HL-60/S4 treated with phorbol 12-myristate 13-acetate at 8.2 ng/mL for 4 days and 3 days (cell line): Measurements from ENCODE around the gene DYNLT2.

Source experiments
- in situ Hi-C: fragments of 300-500 bp; cut with MboI; formaldehyde crosslinking; loops from 2 replicates; pipeline ENCODE4 v1.15.0; 2022; ENCODE audit warnings: low sequenced_read_pairs

The DYNLT2 gene, protein sequence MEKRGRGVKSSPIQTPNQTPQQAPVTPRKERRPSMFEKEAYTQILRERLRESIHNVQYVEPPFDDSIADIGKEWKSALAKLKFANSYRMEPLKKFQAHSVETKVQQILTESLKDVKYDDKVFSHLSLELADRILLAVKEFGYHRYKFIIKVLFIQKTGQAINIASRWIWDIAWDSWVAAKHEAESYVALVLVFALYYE

DNA sequence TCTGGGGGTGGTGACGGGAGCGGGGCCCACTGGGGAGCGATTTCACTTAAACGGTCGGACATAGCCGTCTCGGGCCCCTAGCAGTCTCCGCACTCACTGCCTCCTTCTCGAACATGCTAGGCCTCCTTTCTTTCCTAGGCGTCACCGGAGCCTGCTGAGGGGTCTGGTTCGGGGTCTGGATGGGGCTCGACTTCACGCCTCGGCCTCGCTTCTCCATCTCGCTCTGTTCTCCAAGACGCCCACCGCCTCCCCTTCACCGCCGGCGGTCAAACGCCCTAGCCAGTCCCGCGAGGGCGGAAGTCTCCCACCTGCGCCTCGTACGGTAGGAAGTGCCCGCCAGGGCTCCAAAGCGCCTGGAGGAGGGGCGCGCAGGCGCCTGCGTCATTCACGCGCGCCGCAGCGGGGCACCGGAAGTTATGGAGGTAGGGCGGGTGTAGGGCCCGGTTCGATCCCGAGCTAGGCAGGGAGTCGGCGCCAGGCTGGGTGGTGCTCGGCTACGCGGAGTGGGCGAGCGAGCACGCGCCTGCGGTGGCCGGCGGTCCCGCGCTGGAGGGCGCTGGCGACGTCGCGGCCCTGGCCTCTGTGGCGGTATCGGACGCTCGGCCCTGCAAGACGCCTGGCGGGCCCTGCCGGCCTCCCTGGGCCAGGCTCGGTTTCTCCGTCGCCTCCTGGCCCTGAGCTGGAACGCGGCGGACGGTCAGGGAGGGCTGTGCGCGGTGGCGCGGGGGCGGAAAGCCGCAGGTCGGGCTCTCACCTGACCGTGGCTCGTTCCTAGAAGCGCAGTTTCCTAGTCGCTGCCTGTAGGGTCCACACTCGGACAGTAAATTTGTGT lies at the start of gene DYNLT2, which contains the start of gene ERMARD:
Gene DYNLT2 (minus strand): TSS at position 331 of the 832 bp plus-strand sequence. CDS start 114 bp downstream, at position 217.
Gene ERMARD (plus strand): TSS at position 381 of the 832 bp plus-strand sequence. CDS start 36 bp downstream, at position 417.
- in situ Hi-C loops, result no loop called here

- in situ Hi-C loops, result no loop called here
These were observed 49.5 kb upstream of the DYNLT2 start for GRCh38 chr6:169800668-169801395.

DNA sequence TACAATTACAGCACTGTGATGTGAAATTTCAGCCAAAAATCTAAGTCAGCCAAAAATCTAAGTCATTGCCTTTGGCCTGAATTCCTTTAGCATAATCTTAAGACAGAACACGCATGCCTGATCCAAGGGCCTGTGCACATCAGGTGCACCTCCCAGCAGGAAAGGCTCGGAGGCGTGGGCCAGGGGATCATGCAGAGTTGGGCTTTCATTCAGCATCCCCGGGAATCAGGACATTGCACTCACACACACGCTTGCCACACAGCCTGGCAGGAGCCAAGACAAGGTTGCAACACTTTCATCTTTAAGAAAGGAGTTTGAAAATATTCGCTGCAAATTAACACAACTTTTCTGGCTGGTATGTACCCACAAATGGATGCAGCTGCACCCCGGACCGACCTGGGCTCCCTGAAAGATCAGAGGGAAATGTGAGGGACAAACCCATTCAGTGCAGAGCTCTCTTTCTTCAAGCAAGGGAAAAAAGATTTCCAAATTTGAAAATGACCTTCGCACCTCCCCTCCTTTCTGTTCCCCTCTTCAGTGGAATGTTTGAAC lies 48.8 kb upstream of the DYNLT2 start:
- in situ Hi-C loops, result no loop called here

GRCh38 chr6:169799474-169799926 lies 48.1 kb upstream of the DYNLT2 start:
- in situ Hi-C loops, result no loop called here

DNA sequence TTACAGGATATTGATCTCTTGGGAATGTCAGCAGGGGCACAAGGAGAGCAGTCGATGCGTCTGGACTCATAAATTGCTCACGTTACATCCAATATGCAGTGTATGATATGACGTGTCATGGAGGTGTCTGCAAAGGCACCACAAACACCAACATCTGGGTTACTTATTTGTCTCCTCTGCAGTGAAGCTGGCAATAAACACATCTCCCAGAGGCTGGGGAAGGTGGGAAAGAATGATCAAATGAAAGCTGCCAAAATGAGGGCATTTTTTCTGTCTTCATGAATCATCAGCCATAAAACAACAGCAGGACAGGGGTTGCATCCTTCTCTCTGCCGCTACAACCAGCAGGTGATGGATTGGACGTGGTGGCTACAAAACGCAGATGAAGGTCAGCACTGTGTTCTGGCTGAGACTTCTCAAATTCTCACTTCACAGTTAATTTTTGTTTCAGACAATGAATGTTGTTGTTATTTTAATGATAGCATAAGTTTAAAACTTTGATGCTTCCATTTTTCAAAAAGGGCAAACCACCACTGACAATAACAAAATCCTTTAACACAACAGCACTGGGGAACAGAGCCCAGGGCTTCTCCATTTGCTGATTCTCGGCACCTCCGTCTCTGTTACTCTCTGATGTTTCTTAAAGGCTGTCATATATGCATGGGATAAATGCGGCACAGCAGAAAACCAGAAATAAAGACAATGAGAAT lies 47.5 kb upstream of the DYNLT2 start:
- in situ Hi-C loops, result no loop called here

- in situ Hi-C loops, result no loop called here
These were observed 43.8 kb upstream of the DYNLT2 start for GRCh38 chr6:169795196-169795595.

GRCh38 chr6:169794317-169795055 lies 43.1 kb upstream of the DYNLT2 start:
- in situ Hi-C loops, result no loop called here

DNA sequence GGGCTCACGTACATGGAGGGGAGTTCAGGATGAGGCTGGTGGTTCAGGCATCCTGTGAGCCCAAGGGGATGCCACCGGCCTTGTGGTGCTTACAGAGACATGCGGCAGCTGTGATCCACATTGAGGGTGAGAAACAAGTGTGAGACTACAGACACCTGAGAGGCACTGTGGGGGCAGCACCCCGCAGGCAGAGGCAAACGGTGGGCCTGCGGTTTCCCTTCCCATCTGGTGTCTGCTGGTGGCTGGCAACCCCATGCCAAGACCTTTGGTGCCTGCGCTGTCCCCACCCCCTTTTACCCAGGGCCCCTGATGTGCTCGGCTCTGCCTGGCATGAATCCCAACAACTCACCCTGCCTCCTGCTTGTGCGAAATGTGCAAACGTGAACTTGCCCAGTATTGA lies 42.0 kb upstream of the DYNLT2 start:
- in situ Hi-C loops, result no loop called here

- in situ Hi-C loops, result no loop called here
These were observed 41.1 kb upstream of the DYNLT2 start for GRCh38 chr6:169792306-169793015.

- in situ Hi-C loops, result no loop called here
These were observed 40.4 kb upstream of the DYNLT2 start for GRCh38 chr6:169791721-169792131.

DNA sequence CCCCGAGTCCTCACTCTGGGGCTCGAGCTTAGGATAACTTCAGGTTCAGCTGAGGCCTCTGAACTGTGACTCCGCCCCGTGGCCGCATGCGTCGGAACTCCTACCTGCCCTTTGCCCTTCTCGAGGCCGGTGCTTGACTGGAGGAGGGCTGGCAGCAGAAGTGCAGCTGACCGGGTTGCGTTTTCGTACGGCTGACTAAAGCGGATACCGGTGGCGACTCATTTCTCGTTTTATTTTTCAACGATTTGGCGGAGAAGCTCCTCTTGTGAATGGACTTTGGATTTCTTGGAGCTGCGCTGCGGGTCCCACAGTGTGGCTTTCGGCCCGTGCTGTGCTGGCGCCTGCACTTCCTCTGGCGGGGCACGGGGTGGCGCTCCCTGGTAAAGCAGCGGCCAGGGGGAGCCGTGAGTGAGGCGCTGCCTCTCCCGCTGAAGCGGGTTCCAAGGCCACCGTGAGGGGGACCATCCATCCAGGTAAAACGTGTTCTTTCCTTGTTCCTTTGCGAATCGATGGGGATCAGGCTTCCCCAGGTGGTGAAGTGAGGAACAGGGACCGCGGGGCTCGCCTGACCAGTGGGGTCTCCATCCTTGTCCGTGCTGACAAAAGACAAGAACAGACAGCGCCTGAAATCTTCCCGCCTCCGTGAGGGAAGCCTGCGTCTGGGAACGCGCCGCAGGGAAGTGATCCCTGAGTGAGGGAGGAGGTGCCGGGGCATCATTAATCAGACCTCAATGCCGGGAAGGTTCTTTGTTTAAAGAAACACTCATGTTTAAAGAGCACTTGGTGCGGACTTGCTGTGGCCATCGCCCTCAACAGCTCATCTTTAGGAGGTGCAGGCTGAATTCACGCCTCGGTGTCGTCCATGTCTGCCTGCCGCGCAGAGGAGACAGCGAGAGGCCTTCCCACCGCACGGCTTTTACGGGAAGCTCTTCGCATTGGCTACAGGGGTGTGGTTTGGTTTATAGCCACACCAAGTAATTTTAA lies 38.9 kb upstream of the DYNLT2 start:
- in situ Hi-C loops, result no loop called here

DNA sequence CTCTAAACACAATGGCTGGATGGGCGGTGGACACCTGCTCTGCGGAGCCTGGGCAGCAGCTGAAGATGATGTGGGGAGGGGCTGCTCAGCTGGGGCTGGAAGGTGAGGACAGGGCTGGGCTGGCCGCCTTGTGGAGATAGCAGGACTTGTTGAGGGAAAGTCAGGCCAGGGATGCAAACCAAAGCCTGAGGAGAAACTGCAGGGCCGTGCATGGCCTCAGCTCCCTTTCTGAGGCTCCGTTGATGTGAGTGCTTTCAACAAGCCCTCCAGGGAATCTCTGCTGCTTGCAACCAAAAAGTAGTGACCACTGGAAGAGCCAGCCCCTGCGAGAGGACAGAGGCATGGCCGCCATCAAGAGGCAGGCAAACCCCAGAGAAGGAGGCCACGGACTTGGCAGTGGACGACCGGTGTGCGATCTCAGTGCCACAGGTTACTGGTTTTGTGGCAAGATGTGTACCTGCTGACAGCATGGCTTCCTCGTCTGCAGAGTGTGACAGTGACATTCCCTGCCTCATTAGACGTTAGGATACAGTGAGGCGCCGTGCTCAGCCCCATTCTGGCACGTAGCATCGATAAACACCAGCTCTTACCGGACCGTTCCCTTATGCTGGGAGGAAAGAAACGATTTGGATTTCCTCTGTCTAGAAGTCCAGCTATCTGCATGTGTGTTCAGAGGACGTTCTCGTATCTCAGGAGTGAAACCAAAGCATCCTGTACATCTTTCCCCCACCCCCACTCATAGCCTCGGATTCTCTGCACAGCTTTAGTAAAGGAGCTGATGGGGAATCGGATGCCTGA lies 38.0 kb upstream of the DYNLT2 start:
- in situ Hi-C loops, result no loop called here

- in situ Hi-C loops, result no loop called here
These were observed 37.4 kb upstream of the DYNLT2 start for GRCh38 chr6:169788809-169789145.

DNA sequence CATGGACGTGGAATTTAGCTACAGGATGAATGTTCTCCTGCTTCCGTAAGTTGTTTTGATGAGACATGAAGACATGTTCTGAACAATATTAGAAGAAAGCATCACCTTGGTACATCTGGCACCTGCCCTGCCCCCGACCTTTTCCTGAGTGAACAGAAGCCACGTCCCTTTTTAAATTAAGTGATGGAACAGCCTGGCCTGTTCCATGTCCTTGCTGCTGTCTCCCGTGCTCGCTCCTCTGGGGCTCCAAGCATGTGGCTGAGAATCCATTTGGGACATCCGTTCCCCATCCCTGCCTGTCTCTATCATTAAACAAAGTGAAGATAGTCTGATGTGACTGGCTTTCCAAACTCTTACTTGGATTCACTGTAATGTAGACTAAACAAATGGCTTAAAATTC lies 36.4 kb upstream of the DYNLT2 start:
- in situ Hi-C loops, result no loop called here

DNA sequence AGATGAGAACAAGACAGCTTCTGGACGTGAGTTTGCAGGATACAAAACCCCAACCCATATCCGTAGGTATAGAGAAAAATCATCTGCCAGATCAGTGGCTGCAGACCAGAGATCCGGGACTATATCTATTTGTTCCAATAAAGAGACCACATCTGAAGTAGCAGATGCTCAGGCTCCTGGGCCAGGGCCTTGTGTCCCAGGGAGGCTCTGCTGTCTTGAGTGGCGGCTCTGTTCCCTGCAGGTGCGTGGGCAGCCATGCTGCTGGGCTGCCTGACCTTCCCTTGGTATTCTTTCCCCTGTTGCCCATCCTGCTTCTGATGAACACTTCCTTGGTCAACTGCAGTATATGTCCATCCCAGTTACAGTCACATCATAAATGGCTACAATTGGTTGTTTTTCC lies 35.0 kb upstream of the DYNLT2 start:
- in situ Hi-C loops, result no loop called here

- in situ Hi-C loops, result no loop called here
These were observed 34.2 kb upstream of the DYNLT2 start for GRCh38 chr6:169785566-169785965.

- in situ Hi-C loops, result no loop called here
These were observed 33.5 kb upstream of the DYNLT2 start for GRCh38 chr6:169784821-169785340.
